H9 (cell line): Measurements from ENCODE around the gene SHB. TPM values are rescaled to one million over a fixed set of nuclear protein-coding genes. Genes with fewer than 3 reads are reported as not detected.

Source experiments
- DNase-seq: peaks from one replicate; pipeline ENCODE4 v3.0.0-alpha.2; 2017
- H2AFZ ChIP-seq: one replicate; pipeline ENCODE4 v1.6.1; 2013; ENCODE audit warnings: mild to moderate bottlenecking, low read length, control low read depth, moderate library complexity
- H2AK5ac ChIP-seq: 2 replicates; pipeline ENCODE4 v1.6.1; 2013; ENCODE audit warnings: low read length, control low read depth, mixed read lengths; ENCODE audit not compliant: insufficient read length
- H2BK120ac ChIP-seq: one replicate; pipeline ENCODE4 v1.6.1; 2013; ENCODE audit warnings: low read depth, mild to moderate bottlenecking, low read length, control low read depth, inconsistent platforms; ENCODE audit not compliant: poor library complexity, severe bottlenecking
- H2BK12ac ChIP-seq: 2 replicates; pipeline ENCODE4 v1.6.1; 2013; ENCODE audit warnings: low read length, control low read depth, mixed read lengths, low read depth; ENCODE audit not compliant: insufficient read length
- H2BK15ac ChIP-seq: 2 replicates; pipeline ENCODE4 v1.6.1; 2013; ENCODE audit warnings: low read depth, low read length, control low read depth
- H2BK20ac ChIP-seq: one replicate; pipeline ENCODE4 v1.6.1; 2013; ENCODE audit warnings: low read depth, mild to moderate bottlenecking, low read length, control low read depth, inconsistent platforms; ENCODE audit not compliant: poor library complexity, severe bottlenecking
- H2BK5ac ChIP-seq: 2 replicates; pipeline ENCODE4 v1.6.1; 2013; ENCODE audit warnings: low read length, control low read depth, mixed read lengths; ENCODE audit not compliant: insufficient read length
- H3K14ac ChIP-seq: 2 replicates; pipeline ENCODE4 v1.6.1; 2013; ENCODE audit warnings: low read length, control low read depth; ENCODE audit not compliant: insufficient read depth
- H3K18ac ChIP-seq: 2 replicates; pipeline ENCODE4 v1.6.1; 2013; ENCODE audit warnings: low read depth, mild to moderate bottlenecking, mixed read lengths, low read length, control low read depth; ENCODE audit not compliant: insufficient read length
- H3K23ac ChIP-seq: 2 replicates; pipeline ENCODE4 v1.6.1; 2013; ENCODE audit warnings: low read length, control low read depth, mixed read lengths, low read depth; ENCODE audit not compliant: insufficient read length
- H3K23me2 ChIP-seq: 2 replicates; pipeline ENCODE4 v1.6.1; 2013; ENCODE audit warnings: low read depth, mild to moderate bottlenecking, mixed read lengths, low read length, control low read depth; ENCODE audit not compliant: insufficient read length, poor library complexity, severe bottlenecking
- H3K27ac ChIP-seq: 2 replicates; pipeline ENCODE4 v1.5.1; 2013; ENCODE audit warnings: low read length, control low read depth, mixed read lengths, low read depth; ENCODE audit not compliant: insufficient read length
- H3K27me3 ChIP-seq: 2 replicates; pipeline ENCODE4 v1.6.1; 2013; ENCODE audit warnings: low read length, control low read depth, inconsistent platforms; ENCODE audit not compliant: insufficient read depth
- H3K4ac ChIP-seq: 2 replicates; pipeline ENCODE4 v1.6.1; 2013; ENCODE audit warnings: low read depth, mild to moderate bottlenecking, control low read depth, inconsistent platforms, low read length, moderate library complexity
- H3K4me1 ChIP-seq: 2 replicates; pipeline ENCODE4 v1.6.1; 2013; ENCODE audit warnings: low read length, control low read depth, inconsistent platforms; ENCODE audit not compliant: insufficient read depth
- H3K4me2 ChIP-seq: 2 replicates; pipeline ENCODE4 v1.6.1; 2013; ENCODE audit warnings: low read length, control low read depth, mixed read lengths; ENCODE audit not compliant: insufficient read length, insufficient read depth
- H3K56ac ChIP-seq: 2 replicates; pipeline ENCODE4 v1.6.1; 2013; ENCODE audit warnings: low read depth, mild to moderate bottlenecking, mixed read lengths, low read length, control low read depth; ENCODE audit not compliant: insufficient read length
- H3K79me1 ChIP-seq: 2 replicates; pipeline ENCODE4 v1.6.1; 2013; ENCODE audit warnings: low read depth, mild to moderate bottlenecking, moderate library complexity, low read length, control low read depth, inconsistent platforms; ENCODE audit not compliant: insufficient read depth, poor library complexity, severe bottlenecking
- H3K79me2 ChIP-seq: 2 replicates; pipeline ENCODE4 v1.6.1; 2013; ENCODE audit warnings: low read length, control low read depth, inconsistent platforms; ENCODE audit not compliant: insufficient read depth
- H3K9ac ChIP-seq: 2 replicates; pipeline ENCODE4 v1.6.1; 2013; ENCODE audit warnings: low read length, control low read depth, mixed read lengths; ENCODE audit not compliant: insufficient read length; ENCODE audit errors: extremely low read depth
- H3K9me3 ChIP-seq: one replicate; pipeline ENCODE4 v1.6.1; 2013; ENCODE audit warnings: low read depth, low read length, inconsistent platforms; ENCODE audit not compliant: control insufficient read depth
- H3T11ph ChIP-seq: one replicate; pipeline ENCODE4 v1.6.1; 2013; ENCODE audit warnings: mild to moderate bottlenecking, low read length, control low read depth, inconsistent platforms
- H4K20me1 ChIP-seq: one replicate; pipeline ENCODE4 v1.6.1; 2013; ENCODE audit not compliant: control insufficient read depth, insufficient read length, insufficient read depth
- H4K5ac ChIP-seq: 2 replicates; pipeline ENCODE4 v1.6.1; 2013; ENCODE audit warnings: low read depth, mild to moderate bottlenecking, mixed read lengths, low read length, control low read depth; ENCODE audit not compliant: insufficient read length
- H4K8ac ChIP-seq: replicated peaks from 2 replicates; pipeline ENCODE4 v1.6.1; 2013; ENCODE audit warnings: low read length, control low read depth, mixed read lengths, low read depth; ENCODE audit not compliant: insufficient read length
- H4K91ac ChIP-seq: 2 replicates; pipeline ENCODE4 v1.6.1; 2013; ENCODE audit warnings: low read depth, mild to moderate bottlenecking, moderate library complexity, mixed read lengths, low read length, control low read depth; ENCODE audit not compliant: insufficient read length
- H3K27ac Mint-ChIP-seq, 3 experiments: 2 replicates in 2 of 3; 3 replicates in 1 of 3; pipeline ENCODE4 v1.8.0; 2020 to 2021; ENCODE audit warnings: mixed read lengths in 3 of 3, mild to moderate bottlenecking in 1 of 3, moderate library complexity in 1 of 3
- H3K27me3 Mint-ChIP-seq: 2 replicates; pipeline ENCODE4 v1.8.0; 2021; ENCODE audit warnings: low read depth, mild to moderate bottlenecking, moderate library complexity, mixed read lengths
- H3K36me3 Mint-ChIP-seq, 3 experiments: 2 replicates in 2 of 3; 3 replicates in 1 of 3; pipeline ENCODE4 v1.8.0; 2020 to 2021; ENCODE audit warnings: low read depth in 3 of 3, mixed read lengths in 3 of 3; ENCODE audit not compliant: insufficient read depth in 1 of 3
- H3K4me1 Mint-ChIP-seq, 2 experiments: 2 replicates each; pipeline ENCODE4 v1.8.0; 2020; ENCODE audit warnings: mixed read lengths in 2 of 2
- H3K4me3 Mint-ChIP-seq, 2 experiments: 2 replicates in 1 of 2; 3 replicates in 1 of 2; pipeline ENCODE4 v1.8.0; 2020 to 2021; ENCODE audit warnings: mild to moderate bottlenecking in 2 of 2, mixed read lengths in 2 of 2, moderate library complexity in 1 of 2
- H3K9me3 Mint-ChIP-seq, 2 experiments: 2 replicates in 1 of 2; 3 replicates in 1 of 2; pipeline ENCODE4 v1.8.0; 2020; ENCODE audit warnings: mild to moderate bottlenecking in 2 of 2, mixed read lengths in 2 of 2, moderate library complexity in 1 of 2
- WGBS: extraction: QIAGEN DNeasy Blood & Tissue Kit; methylation state at CpG from one replicate; pipeline ENCODE4 v1.1.7; 2013; ENCODE audit warnings: missing lambda C conversion rate, low lambda C conversion rate, mixed read lengths; ENCODE audit not compliant: insufficient read length; ENCODE audit errors: extremely low coverage; 5-methylcytosine and 5-hydroxymethylcytosine counted together
- total RNA-seq: library from RNA; stranded (reverse); gene quantifications from 2 replicates; pipeline ENCODE4 v1.2.1, GENCODE V29; 2021
- TF ChIP-seq, protein P1 (sequence below): fragments of 200-600 bp; sonication (generic); conservative IDR thresholded peaks from 3 replicates; pipeline ENCODE4 v1.8.0; 2021; ENCODE audit warnings: antibody characterized with exemption, mild to moderate bottlenecking

The SHB gene
- total RNA-seq, 1 experiment from 2014 or later: 14.6 TPM

DNA sequence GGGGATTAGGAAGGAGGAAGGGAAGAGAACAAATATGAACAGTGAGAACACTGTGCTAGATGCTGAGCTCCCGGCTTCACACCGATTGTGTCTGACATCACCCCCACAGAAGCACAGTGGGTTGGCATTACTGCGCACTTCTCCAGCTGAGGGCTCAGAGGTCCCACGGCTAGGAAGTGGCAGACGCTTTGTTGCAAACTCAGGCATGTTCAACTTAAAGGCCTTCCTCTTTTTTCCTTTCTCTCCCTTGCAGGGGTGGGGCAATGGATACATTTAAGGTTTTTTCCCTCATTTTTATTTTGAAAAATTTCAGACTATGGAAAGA lies 15.5 kb upstream of the SHB start:
- Histone ChIP-seq H4K8ac (no peak overlapping the region), H3K27ac (no peak overlapping the region), H2BK120ac (no peak overlapping the region), H3K79me2 (no peaks in the 10 kb centered on the region), H4K5ac (no peak overlapping the region), H3K4me1 (no peaks in the 10 kb centered on the region), H2AFZ (no peak overlapping the region), H2BK5ac (no peak overlapping the region), H3K9me3 (no peaks in the 10 kb centered on the region), H3K4me2 (no peak overlapping the region), H3K9ac (no peak overlapping the region), H3K79me1 (no peaks in the 10 kb centered on the region), H2AK5ac (no peak overlapping the region), H4K20me1 (no peaks in the 10 kb centered on the region), H2BK12ac (no peak overlapping the region), H3K18ac (no peak overlapping the region), H3K14ac (no peak overlapping the region), H2BK15ac (no peak overlapping the region), H3T11ph (no peak overlapping the region), H3K27me3 (no peaks in the 10 kb centered on the region), H3K4ac (no peak overlapping the region), H3K56ac (no peak overlapping the region), H3K23me2 (no peaks in the 10 kb centered on the region), H2BK20ac (no peak overlapping the region), H4K91ac (no peak overlapping the region), H3K23ac (no peak overlapping the region)
- H3K36me3 Mint-ChIP-seq: no peaks in the 10 kb centered on the region
- no CpG with 5 or more reads among the region's 5 CpGs for WGBS
- peaks cover 40 to 48% of the 10 kb centered on the region in 2 experiments for H3K4me1 Mint-ChIP-seq
- TF ChIP-seq, protein P1, sequence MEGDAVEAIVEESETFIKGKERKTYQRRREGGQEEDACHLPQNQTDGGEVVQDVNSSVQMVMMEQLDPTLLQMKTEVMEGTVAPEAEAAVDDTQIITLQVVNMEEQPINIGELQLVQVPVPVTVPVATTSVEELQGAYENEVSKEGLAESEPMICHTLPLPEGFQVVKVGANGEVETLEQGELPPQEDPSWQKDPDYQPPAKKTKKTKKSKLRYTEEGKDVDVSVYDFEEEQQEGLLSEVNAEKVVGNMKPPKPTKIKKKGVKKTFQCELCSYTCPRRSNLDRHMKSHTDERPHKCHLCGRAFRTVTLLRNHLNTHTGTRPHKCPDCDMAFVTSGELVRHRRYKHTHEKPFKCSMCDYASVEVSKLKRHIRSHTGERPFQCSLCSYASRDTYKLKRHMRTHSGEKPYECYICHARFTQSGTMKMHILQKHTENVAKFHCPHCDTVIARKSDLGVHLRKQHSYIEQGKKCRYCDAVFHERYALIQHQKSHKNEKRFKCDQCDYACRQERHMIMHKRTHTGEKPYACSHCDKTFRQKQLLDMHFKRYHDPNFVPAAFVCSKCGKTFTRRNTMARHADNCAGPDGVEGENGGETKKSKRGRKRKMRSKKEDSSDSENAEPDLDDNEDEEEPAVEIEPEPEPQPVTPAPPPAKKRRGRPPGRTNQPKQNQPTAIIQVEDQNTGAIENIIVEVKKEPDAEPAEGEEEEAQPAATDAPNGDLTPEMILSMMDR: no peak
- no peak for DNase-seq
- peaks cover 5% of the 10 kb centered on the region for H3K27me3 Mint-ChIP-seq
- H3K9me3 Mint-ChIP-seq: no peaks in the 10 kb centered on the region
- H3K27ac Mint-ChIP-seq: no peak overlapping the region
- no peak overlapping the region; a peak in 1 of 5 replicates for H3K4me3 Mint-ChIP-seq
